ENCODE measurements around the gene SAP30. TPM values are rescaled to one million over a fixed set of nuclear protein-coding genes. Genes with fewer than 3 reads are reported as not detected.
A peak's percentile ranks its signal among the peaks of the same experiment; 100 is the strongest.

The SAP30 gene
- total RNA-seq, 1 donor from 2014 or later: 11.6 TPM

- H3K36me3 ChIP-seq (ENCODE audit: control insufficient read depth, insufficient read depth, low read length): no peaks in the 10 kb centered on the region
- H3K4me3 ChIP-seq (ENCODE audit: low read depth, low read length): peak overlapping the region; percentile 95
- no peak for DNase-seq (ENCODE audit: low read depth)
- TF ChIP-seq, protein P1, sequence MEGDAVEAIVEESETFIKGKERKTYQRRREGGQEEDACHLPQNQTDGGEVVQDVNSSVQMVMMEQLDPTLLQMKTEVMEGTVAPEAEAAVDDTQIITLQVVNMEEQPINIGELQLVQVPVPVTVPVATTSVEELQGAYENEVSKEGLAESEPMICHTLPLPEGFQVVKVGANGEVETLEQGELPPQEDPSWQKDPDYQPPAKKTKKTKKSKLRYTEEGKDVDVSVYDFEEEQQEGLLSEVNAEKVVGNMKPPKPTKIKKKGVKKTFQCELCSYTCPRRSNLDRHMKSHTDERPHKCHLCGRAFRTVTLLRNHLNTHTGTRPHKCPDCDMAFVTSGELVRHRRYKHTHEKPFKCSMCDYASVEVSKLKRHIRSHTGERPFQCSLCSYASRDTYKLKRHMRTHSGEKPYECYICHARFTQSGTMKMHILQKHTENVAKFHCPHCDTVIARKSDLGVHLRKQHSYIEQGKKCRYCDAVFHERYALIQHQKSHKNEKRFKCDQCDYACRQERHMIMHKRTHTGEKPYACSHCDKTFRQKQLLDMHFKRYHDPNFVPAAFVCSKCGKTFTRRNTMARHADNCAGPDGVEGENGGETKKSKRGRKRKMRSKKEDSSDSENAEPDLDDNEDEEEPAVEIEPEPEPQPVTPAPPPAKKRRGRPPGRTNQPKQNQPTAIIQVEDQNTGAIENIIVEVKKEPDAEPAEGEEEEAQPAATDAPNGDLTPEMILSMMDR (IDR thresholded peaks at IDR 0.05; ENCODE audit: insufficient read depth, low read length, poor library complexity, severe bottlenecking): no peak
- no peaks in the 10 kb centered on the region for H3K27me3 ChIP-seq (ENCODE audit: control insufficient read depth, insufficient read depth, low read length)
These were observed 37.6 kb upstream of the SAP30 start for GRCh38 chr4:173332963-173333657.

GRCh38 chr4:173333658-173334084 is 37.1 kb upstream of the SAP30 start:
- Histone ChIP-seq H3K27me3 (ENCODE audit: control insufficient read depth, insufficient read depth, low read length) (no peaks in the 10 kb centered on the region), H3K36me3 (ENCODE audit: control insufficient read depth, insufficient read depth, low read length) (no peaks in the 10 kb centered on the region), H3K4me3 (ENCODE audit: low read depth, low read length) (peak overlapping the region; percentile 95)
- DNase-seq (ENCODE audit: low read depth): no peak
- TF ChIP-seq, protein P1 (IDR thresholded peaks at IDR 0.05; ENCODE audit: insufficient read depth, low read length, poor library complexity, severe bottlenecking): no peak

GRCh38 chr4:173334085-173334890 is 36.5 kb upstream of the SAP30 start, which contains the start of gene HMGB2:
Gene HMGB2, minus strand, starts transcription at chr4:173334358. Its CDS starts 709 bp downstream, at chr4:173333649.
- Histone ChIP-seq H3K36me3 (ENCODE audit: control insufficient read depth, insufficient read depth, low read length) (no peaks in the 10 kb centered on the region), H3K27me3 (ENCODE audit: control insufficient read depth, insufficient read depth, low read length) (no peaks in the 10 kb centered on the region), H3K4me3 (ENCODE audit: low read depth, low read length) (peak within 1 kb of the TSS; percentile 95)
- TF ChIP-seq, protein P1 (IDR thresholded peaks at IDR 0.05; ENCODE audit: insufficient read depth, low read length, poor library complexity, severe bottlenecking): no peak
- DNase-seq (ENCODE audit: low read depth): peak; percentile 99

- Histone ChIP-seq H3K27me3 (ENCODE audit: control insufficient read depth, insufficient read depth, low read length) (no peaks in the 10 kb centered on the region), H3K4me3 (ENCODE audit: low read depth, low read length) (peak overlapping the region; percentile 84), H3K36me3 (ENCODE audit: control insufficient read depth, insufficient read depth, low read length) (no peaks in the 10 kb centered on the region)
- TF ChIP-seq, protein P1 (IDR thresholded peaks at IDR 0.05; ENCODE audit: insufficient read depth, low read length, poor library complexity, severe bottlenecking): no peak
- DNase-seq (ENCODE audit: low read depth): no peak
These were observed 35.6 kb upstream of the SAP30 start for GRCh38 chr4:173334891-173335752.

- DNase-seq (ENCODE audit: low read depth): no peak
- Histone ChIP-seq H3K36me3 (ENCODE audit: control insufficient read depth, insufficient read depth, low read length) (no peaks in the 10 kb centered on the region), H3K27me3 (ENCODE audit: control insufficient read depth, insufficient read depth, low read length) (no peaks in the 10 kb centered on the region), H3K4me3 (ENCODE audit: low read depth, low read length) (no peak overlapping the region)
- TF ChIP-seq, protein P1 (IDR thresholded peaks at IDR 0.05; ENCODE audit: insufficient read depth, low read length, poor library complexity, severe bottlenecking): no peak
These were observed 33.3 kb upstream of the SAP30 start for GRCh38 chr4:173337463-173337862.
